CD4-positive, alpha-beta T cell (primary cell): ENCODE data around the gene LBX2. TPM values are rescaled to one million over a fixed set of nuclear protein-coding genes. Genes with fewer than 3 reads are reported as not detected.

Source experiments
- ATAC-seq: fragments of 200-7000 bp; cut with Tn5 transposase; one replicate; pipeline ENCODE4 v1.10.0; 2022; ENCODE audit warnings: mild to moderate bottlenecking; ENCODE audit not compliant: poor library complexity
- CTCF ChIA-PET: fragments of 350-600 bp; sonication (Branson Sonifier 250); formaldehyde crosslinking; loops from one replicate; lab custom pipeline; 2021; ENCODE audit warnings: antibody characterized with exemption, inconsistent platforms; lab: Charles Lee
- POLR2A ChIA-PET: fragments of 350-600 bp; sonication (Branson Sonifier 250); formaldehyde crosslinking; loops from one replicate; lab custom pipeline; 2021; ENCODE audit warnings: antibody characterized with exemption, inconsistent platforms; lab: Charles Lee
- DNase-seq, 14 experiments: peaks; one replicate each; pipeline ENCODE4 v3.0.0-alpha.2; 2013 to 2020; ENCODE audit warnings: mixed read lengths in 2 of 14
- H3K27ac ChIP-seq, 2 donors: one replicate each; pipeline versions ENCODE4 v1.5.1 to v1.7.0; 2013; ENCODE audit warnings: low read length in 2 of 2, low read depth in 1 of 2, mild to moderate bottlenecking in 1 of 2
- H3K27me3 ChIP-seq, 2 experiments: 1 replicate in 1 of 2; 2 replicates in 1 of 2; pipeline versions ENCODE4 v1.6.1 to v1.7.0; 2013; ENCODE audit warnings: low read length in 2 of 2, control low read depth in 1 of 2, mild to moderate bottlenecking in 1 of 2, moderate library complexity in 1 of 2; ENCODE audit not compliant: insufficient read depth in 2 of 2, control insufficient read depth in 1 of 2
- H3K36me3 ChIP-seq: one replicate; pipeline ENCODE4 v1.6.1; 2013; ENCODE audit warnings: low read length, control low read depth; ENCODE audit not compliant: insufficient read depth
- H3K4me1 ChIP-seq: one replicate; pipeline ENCODE4 v1.6.1; 2013; ENCODE audit warnings: low read length, control low read depth; ENCODE audit not compliant: insufficient read depth
- H3K4me3 ChIP-seq: one replicate; pipeline ENCODE4 v1.5.1; 2013; ENCODE audit warnings: mild to moderate bottlenecking, low read length, moderate library complexity
- H3K9me3 ChIP-seq, 2 experiments: 1 replicate in 1 of 2; 2 replicates in 1 of 2; pipeline versions ENCODE4 v1.6.1 to v1.7.0; 2013; ENCODE audit warnings: low read length in 2 of 2, mild to moderate bottlenecking in 2 of 2, control low read depth in 1 of 2, moderate library complexity in 1 of 2; ENCODE audit not compliant: control insufficient read depth in 1 of 2, insufficient read depth in 1 of 2
- H3K27ac Mint-ChIP-seq: one replicate; pipeline ENCODE4 v1.8.0; 2020; ENCODE audit warnings: mixed read lengths
- H3K27me3 Mint-ChIP-seq: one replicate; pipeline ENCODE4 v1.8.0; 2021; ENCODE audit warnings: mixed read lengths
- H3K36me3 Mint-ChIP-seq: one replicate; pipeline ENCODE4 v1.8.0; 2021; ENCODE audit warnings: low read depth, mixed read lengths
- H3K4me1 Mint-ChIP-seq: one replicate; pipeline ENCODE4 v1.8.0; 2021; ENCODE audit warnings: low read depth, mixed read lengths
- H3K4me3 Mint-ChIP-seq: one replicate; pipeline ENCODE4 v1.8.0; 2020; ENCODE audit warnings: mild to moderate bottlenecking, mixed read lengths
- H3K9me3 Mint-ChIP-seq: one replicate; pipeline ENCODE4 v1.8.0; 2020; ENCODE audit warnings: mixed read lengths
- CTCF ChIP-seq: fragments of 200-600 bp; IDR thresholded peaks from one replicate; pipeline ENCODE4 v1.8.0; 2022; ENCODE audit warnings: antibody characterized with exemption, mild to moderate bottlenecking
- intact Hi-C, 2 experiments: fragments of 100-400 bp; cut with DNase I in 1 of 2; cut with micrococcal nuclease in 1 of 2; formaldehyde crosslinking; loops; one replicate each; pipeline versions ENCODE4 v1.15.1 to v1.9.0; 2023 to 2025; cut with DNase I, micrococcal nuclease
- total RNA-seq, 174 experiments: library from RNA in 2 of 174; stranded (reverse) in 2 of 174; gene quantifications; one replicate each; pipeline ENCODE4 v1.2.3 and lab custom pipeline; 2021 to 2026

LBX2 gene
- total RNA-seq, 2 experiments from 2014 or later, result not detected

GRCh38 chr2:74544634-74545033 is 45.2 kb upstream of the LBX2 start:
- TF ChIP-seq CTCF, result peak; percentile 21
- H3K27me3 ChIP-seq, result peaks cover 28 to 35% of the 10 kb centered on the region in 2 experiments
- Mint-ChIP-seq H3K4me3 (no peak overlapping the region), H3K4me1 (peaks cover 6% of the 10 kb centered on the region), H3K27me3 (peaks cover 69% of the 10 kb centered on the region), H3K27ac (no peak overlapping the region), H3K36me3 (no peaks in the 10 kb centered on the region), H3K9me3 (no peaks in the 10 kb centered on the region)
- DNase-seq, result peak in 4 of 14 experiments; percentile 21 to 41 (median 34)
- no peaks in the 10 kb centered on the region for H3K36me3 ChIP-seq
- ATAC-seq, result no peak
- POLR2A ChIA-PET, result no interaction called here
- intact Hi-C loops, result no loop called here
- H3K27ac ChIP-seq, result no peak overlapping the region
- peaks cover 0 to 7% of the 10 kb centered on the region in 2 experiments for H3K9me3 ChIP-seq
- peaks cover 14% of the 10 kb centered on the region for H3K4me1 ChIP-seq
- no peak overlapping the region for H3K4me3 ChIP-seq
- CTCF ChIA-PET, result interaction anchor here (0.9 kb wide), 1 partner anchor 61 kb away, joined by 4 read pairs; the partner anchor contains the start of genes CCDC142 and TTC31

GRCh38 chr2:74542978-74543377 is 43.6 kb upstream of the LBX2 start:
- intact Hi-C loops, result no loop called here
- Mint-ChIP-seq H3K36me3 (no peaks in the 10 kb centered on the region), H3K27ac (no peak overlapping the region), H3K9me3 (no peaks in the 10 kb centered on the region), H3K4me1 (peaks cover under 1% of the 10 kb centered on the region), H3K27me3 (peaks cover 73% of the 10 kb centered on the region), H3K4me3 (no peak overlapping the region)
- ATAC-seq (no peak), DNase-seq (no peak)
- H3K9me3 ChIP-seq, result no peaks in the 10 kb centered on the region
- TF ChIP-seq CTCF, result no peak
- ChIA-PET CTCF (no interaction called here), POLR2A (no interaction called here)
- H3K27me3 ChIP-seq, result peaks cover 23 to 30% of the 10 kb centered on the region in 2 experiments
- H3K4me1 ChIP-seq, result no peaks in the 10 kb centered on the region
- H3K27ac ChIP-seq, result no peak overlapping the region
- H3K36me3 ChIP-seq, result no peaks in the 10 kb centered on the region
- no peak overlapping the region for H3K4me3 ChIP-seq

GRCh38 chr2:74540291-74540690 is 40.9 kb upstream of the LBX2 start:
- intact Hi-C loops, result no loop called here
- TF ChIP-seq CTCF, result no peak
- no peak overlapping the region for H3K4me3 ChIP-seq
- ChIA-PET CTCF (no interaction called here), POLR2A (no interaction called here)
- H3K9me3 Mint-ChIP-seq, result no peaks in the 10 kb centered on the region
- peaks cover 14 to 22% of the 10 kb centered on the region in 2 experiments for H3K27me3 ChIP-seq
- no peak overlapping the region for H3K27ac Mint-ChIP-seq
- H3K4me1 ChIP-seq, result no peaks in the 10 kb centered on the region
- no peaks in the 10 kb centered on the region for H3K36me3 Mint-ChIP-seq
- no peaks in the 10 kb centered on the region for H3K9me3 ChIP-seq
- no peak overlapping the region for H3K27ac ChIP-seq
- no peaks in the 10 kb centered on the region for H3K4me1 Mint-ChIP-seq
- H3K4me3 Mint-ChIP-seq, result no peak overlapping the region
- no peak for DNase-seq
- no peak for ATAC-seq
- H3K27me3 Mint-ChIP-seq, result peaks cover 57% of the 10 kb centered on the region
- no peaks in the 10 kb centered on the region for H3K36me3 ChIP-seq
